HG02623 (cell line): ENCODE results near the gene MAN2B2.

Source experiments
- ATAC-seq: cut with Tn5 transposase; IDR thresholded peaks from one replicate; pipeline ENCODE4 v1.9.1; 2021; ENCODE audit warnings: moderate library complexity; ENCODE audit not compliant: unreplicated experiment

The MAN2B2 gene

DNA sequence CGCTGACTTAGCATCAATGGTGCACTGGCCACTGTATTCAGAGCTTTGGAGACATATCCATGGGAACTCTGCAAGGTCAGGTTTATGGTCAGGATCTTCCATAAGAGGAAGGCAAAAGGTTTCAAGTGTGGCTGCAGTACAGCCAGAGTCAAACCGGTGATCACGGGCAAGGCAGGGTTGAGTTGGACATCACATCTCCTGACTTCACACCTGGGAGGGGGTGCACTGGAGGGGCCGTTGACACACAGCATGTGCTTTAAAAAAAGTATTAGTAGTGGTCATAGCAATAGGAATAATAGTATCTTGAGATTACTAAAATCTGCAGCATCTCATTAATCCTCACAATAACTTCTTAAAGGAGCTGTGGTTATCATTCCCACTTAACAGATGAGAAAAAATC lies 28.9 kb upstream of the MAN2B2 start:
- ATAC-seq, result no peak

DNA sequence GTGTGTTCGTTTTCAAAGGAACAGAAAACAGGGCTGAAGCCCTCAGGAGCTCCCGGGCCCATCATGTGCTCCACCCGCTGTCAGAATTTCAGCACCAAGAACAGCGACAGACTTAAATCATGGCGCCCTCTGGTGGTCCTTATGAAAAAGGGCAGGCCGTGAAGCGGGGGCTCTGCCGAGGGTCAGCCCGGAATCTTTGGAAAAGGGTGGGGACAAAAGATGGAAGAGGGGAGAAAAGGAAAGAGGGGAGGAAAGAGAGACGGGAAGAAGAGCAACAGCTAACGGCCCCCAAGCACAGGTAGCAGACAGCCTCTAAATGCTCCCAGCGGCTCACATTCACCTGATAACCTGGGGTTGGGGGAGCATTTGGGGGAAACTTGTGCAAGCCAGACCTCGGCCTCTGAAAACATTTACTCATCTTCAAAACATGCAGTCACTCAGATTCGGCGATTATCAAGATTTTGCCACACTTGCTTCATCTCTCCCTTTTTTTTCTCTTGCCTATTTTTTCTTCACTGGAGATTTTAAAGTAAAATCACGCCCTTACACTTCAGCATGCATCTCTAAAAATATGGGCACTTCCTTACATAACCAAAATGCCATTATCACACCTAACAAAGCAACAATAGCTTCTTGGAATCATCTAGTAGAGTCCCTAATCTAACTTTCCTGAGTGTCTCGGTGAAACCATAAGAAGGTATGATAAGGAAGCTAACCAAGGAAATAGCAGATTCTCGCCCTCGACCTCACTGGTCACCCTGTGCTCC lies 28.1 kb upstream of the MAN2B2 start:
- ATAC-seq, result no peak

DNA sequence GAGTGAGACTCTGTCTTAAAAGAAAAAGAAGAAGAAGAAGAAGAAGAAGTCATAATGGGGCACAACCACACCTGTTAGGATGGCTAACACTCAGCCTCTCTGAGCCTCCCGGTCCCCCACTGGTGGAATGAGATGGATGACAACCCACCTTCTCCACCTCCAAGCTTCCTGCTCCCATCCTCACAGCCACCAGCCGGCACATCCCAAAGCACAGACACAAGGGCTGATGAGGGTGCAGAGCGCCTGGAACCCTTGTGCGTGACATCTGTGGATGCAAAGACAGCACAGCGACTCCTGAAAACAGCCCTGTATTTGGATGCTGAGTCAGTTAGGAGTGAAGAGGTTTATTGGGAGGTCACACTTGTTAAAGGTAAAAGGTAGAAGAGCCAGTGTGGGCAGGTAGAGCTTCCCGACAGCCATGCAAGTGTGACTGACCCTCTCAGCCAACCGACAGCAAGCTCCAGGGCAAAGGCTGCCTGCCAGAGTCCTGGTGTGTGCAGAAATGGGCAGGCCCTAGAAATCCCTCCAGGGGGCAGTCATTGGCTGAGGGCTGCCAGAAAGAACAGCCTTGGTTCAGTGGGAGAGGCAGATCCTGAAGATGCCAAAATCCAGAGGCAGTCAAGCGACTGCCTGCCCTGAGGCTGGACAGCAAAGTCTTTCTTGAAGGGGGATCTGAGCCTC lies 26.6 kb upstream of the MAN2B2 start:
- ATAC-seq, result no peak

DNA sequence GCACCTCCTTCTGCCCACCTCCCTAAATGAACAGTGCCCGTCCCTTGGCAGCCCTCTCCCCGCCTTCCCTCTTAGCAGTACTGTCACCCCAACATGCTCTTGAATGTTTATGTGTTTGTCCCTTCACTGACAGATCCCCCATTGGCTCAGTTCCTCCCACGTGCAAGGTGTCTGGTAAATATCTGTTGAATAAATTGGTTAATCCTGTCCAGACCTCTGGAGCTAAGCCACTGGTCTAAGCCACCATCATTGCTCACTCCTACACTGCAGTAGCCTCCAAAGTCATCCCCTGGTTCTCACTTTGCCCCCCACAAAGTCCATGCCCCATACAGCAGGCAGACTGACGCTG lies 26.1 kb upstream of the MAN2B2 start:
- ATAC-seq, result no peak

DNA sequence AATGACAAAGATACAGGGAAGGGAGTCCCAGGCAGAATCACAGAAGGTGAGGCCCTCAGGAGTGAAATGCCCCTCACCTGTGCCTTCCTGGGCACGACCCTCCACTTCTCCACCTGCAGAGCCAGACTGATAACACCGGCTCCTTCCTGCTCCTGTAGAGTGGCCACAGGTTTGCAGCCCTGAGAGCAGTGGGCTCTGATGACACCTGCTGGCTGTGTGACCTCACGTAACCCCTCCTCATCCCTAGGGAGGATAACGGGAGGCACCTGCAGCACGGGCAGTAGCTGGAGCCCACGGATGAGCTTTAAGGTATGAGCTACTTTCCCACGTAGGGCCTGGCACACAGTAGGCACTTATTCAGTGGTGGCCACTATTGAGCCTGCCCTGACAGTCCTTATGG lies 25.5 kb upstream of the MAN2B2 start:
- ATAC-seq, result no peak

DNA sequence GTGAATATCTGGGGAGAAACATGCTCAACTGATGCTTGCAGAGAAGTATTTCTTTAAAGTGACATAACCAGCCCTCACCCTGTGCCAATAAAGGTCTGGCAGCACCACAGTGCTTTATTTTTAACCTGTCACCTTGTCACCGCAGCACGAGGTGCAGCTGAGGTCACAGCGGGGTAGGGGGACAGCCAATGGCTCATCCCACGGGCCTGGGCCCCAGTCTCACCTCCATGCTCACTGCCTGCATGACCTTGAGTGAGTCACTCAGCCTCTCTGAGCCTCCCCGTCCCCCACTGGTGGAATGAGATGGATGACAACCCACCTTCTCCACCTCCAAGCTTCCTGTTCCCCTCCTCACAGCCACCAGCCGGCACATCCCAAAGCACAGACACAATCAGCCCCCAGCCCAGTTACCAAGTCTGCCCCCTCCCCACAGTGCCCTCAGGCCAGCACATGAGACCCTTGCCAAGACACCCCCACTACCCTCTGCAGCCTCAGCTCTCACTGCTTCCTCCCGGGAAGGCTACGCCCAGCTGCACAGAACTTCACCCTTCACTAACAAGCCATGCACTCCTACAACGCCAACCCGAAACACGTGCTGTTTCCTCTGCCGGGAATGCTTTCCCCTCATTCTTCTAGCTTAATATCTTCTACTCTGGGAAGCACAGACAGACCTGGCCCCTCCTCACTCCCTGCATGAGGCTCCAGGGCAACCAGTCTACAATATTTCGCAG lies 24.9 kb upstream of the MAN2B2 start:
- no peak for ATAC-seq

DNA sequence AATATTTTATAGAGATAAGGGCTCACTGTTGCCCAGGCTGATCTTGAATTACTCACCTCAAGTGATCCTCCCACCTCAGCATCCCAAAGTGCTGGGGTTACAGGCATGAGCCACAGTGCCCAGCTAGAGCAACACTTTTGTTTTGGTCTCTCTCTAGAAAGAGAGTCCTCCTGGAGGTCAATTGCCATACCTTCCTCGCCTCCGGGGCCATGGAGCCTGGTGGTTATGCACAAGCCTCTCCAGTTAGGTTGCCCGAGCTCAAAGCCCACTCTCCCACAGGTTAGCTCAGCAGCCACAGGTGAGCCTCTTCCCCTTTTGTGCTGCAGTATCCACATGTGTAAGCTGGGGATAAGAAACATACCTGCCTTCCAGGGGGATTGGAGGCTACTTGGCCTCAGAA lies 24.2 kb upstream of the MAN2B2 start:
- ATAC-seq, result no peak

DNA sequence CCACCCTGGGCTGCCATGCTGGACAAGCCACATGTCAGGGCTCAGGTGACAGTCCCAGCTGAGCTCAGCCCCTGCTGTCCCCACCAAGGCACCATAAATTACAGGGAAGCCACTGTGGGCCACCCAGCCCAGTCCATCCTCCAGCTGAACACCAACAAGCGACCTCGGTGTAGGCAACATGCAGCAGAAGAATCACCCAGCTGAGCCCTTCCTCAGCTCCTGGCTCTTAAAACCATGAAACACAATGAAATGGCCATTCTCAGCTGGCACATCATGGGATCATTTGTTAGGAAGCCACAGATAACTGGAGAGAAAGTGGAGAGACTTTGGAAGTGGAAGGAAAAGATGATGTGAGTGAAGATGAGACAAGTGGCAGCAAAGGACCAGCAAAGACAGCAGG lies 23.3 kb upstream of the MAN2B2 start:
- no peak for ATAC-seq

DNA sequence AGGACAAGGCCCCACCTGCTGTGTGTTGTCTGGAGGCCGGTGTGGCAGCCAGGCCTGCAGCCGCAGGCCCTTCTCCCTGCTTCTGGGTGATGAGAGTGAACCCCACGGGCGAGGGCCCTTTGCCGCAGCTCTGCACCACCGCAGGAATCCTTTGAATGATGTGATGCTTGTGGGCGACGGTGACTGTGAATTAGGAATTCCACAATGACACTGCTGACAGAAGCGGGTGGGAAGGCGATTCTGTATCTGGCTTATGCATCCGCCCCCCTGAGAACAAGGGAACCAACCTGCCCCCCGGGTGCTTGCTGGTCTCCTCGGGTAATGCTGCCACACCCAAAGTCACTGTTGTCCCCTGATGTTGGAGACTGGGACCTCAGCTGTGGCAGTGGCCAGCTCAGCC lies 19.5 kb upstream of the MAN2B2 start:
- ATAC-seq, result no peak

DNA sequence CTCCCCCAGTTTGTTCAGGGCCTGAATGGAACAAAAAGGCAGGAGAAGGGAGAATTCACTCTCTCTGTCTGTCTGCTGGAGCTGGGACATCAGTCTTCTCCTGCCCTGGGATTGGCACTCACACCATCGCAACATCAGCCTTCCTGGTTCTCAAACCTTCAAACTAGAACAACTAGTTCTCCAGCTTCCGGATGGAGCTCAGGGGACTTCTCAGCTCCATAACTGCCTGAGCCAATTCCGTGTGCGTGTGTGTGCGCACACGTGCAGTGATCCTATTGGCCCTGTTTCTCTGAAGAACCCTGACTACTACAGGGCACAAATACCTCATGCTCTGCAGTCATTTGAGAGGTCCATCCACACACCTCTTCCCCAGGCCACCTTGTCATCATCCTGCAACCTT lies 18.7 kb upstream of the MAN2B2 start:
- ATAC-seq, result no peak

DNA sequence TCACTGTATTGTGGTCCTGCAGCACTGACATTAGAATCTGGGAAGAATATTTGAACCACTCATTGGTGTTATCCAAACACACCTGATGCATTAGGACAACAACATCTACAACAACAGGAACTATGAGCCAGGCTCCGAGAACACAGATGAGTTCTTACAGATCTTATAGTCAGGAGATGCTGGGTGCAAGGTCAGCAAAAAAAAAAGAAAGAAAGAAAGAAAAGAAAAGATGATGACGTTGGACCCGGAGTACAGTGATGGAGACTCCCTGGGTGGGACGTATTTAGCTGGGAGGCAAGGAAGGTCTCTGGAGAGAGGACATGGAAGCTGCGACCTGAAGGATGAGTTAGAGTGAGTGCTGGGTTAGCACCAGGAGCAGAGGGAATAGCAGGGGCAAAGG lies 17.8 kb upstream of the MAN2B2 start:
- ATAC-seq, result no peak

DNA sequence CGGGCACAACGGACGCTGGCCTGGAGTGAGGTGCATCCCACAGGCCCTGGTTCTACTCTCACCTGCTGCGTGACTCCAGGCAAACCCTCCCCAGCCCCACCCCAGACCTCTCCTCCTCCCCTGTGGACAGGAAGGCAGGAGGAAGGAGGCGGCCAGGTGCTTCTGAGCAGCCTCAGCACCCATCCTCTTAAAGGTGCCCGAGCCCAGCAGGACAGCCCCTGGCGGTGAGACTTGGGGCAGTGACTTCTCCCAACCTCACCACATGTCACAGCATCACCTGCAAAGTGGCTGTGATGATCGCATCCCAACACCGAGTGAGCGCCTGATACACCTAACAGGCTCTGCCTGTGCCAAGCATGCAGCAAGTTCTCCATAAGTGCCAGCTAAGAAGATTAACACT lies 17.1 kb upstream of the MAN2B2 start:
- no peak for ATAC-seq

DNA sequence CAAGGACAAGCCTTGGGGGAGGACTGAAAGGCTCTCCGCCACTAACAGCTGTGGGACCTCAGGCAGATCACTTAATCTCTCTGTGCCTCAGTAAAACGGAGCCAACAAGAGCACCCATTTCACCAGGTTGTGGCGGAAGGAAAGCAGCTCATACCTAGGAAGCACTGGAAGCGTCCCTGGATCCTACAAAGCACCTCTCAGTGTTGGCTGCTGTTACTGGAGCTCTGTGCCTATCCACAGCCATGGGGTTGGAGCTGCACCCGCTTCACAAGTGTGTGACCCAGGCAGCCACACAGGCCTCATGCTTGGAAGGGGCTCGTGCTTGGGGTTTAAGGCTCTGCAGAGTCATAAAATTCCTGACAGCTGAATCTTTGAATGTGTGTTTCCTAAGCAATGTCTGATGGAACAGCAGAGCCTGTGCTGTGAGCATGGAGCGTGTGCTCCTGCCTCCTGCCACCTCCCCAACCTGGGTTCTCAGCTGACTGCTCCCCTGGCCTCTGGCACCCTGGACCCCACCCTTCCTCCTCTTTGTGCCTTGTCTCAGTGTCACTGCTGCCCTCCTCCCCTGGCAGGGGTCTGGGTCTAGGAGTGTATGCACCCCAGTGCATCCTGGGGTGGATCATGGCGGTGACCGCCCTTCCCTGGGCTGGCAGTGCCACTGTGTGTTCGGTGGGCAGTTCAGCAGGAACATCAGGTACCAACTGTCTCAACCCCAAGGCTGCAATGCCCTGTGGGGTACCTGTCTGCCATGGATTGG lies 14.4 kb upstream of the MAN2B2 start:
- no peak for ATAC-seq

DNA sequence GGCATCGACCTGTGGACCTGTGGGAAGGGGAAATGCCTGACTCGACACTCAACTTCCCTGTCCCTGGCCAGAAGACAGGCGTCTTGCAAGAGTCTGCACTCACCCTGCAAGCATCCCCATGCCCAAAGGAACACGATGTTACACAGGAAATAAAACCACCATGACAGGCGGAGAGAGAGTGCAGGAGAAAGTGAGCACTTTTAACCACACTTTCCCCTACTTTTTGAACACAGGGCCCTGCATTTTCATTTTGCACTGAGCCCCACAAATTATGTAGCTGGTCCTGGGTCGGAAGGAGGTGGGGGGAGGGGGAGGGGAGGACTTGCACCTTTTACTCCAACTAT lies 13.8 kb upstream of the MAN2B2 start:
- ATAC-seq, result no peak

DNA sequence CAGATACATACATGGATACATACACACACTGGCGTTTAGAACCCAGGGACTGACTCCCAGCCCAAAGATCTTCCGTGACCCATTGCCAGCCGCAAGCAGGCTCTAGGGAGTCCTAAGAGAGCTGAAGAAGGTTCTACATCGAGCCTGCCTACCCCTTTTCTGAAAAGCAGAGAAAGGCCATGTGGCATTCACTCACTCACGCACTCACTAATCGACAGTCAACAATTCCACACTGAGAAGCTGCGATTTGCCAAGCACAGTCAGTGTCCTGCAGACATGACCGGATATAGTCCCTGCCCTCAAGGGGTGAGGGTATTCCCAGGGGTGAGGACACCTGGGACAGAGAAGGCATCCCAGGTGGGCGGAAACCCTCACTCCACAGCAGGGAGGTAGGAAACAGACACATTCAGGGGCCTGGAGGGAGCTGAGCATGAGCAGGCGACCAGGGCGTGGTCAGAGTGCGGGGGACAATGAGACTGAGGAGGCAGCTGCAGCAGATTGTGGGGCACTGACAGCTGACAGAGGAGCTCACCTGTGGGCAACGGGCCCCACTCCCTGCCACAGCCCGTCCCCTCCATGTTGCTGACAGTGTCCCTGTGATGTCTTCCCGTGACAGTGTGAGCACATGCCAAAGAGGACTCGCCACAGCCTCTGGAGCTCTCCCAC lies 13.2 kb upstream of the MAN2B2 start:
- no peak for ATAC-seq

DNA sequence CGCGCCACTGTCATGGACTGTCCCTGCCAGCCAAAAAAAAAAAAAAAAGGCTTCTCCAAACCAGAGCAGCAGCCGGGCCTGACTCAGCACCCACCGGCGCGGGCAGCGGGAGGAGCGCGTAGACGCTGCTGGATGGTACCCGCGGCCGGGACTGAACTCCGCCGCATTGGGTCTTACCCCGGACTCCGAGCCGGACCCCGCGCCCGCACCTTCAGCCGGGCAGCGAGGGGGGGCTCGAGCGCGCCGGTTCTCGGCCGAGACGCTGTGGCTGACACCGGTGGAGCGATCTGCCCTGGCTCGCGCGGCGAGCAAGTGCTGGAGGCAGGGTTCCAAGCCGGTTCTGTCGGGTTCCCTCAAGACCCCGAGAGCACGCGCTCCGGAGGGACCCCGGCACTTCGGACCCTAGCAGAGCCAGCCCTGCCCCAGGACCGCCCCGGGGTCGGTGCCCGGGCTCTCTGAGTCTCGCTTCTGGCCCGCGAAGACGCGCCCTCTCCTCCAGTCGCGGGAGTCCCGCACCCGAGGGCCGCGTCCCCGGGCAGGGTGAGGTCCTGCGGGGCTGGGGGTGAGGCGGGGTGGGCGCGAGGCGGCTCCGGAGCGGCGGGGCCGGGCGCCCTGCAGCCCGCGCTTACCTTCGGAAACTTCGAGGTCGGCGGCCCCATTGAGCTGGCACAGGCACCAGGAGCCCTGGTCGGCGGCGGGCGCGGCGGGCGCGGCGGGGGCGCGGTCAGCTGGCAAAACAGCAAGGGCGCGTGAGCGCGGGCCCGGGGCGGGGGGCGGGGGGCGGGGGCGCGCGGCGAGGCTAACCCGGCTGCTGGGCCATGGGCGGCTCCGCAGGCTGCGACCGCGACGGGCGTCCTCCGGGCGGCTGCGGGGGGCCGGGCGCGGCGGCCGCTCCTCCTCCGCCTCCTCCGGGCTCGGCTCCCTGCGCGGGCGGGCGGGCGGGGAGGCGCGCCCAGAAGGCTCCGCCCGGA lies 11.8 kb upstream of the MAN2B2 start:
- ATAC-seq, result no peak

DNA sequence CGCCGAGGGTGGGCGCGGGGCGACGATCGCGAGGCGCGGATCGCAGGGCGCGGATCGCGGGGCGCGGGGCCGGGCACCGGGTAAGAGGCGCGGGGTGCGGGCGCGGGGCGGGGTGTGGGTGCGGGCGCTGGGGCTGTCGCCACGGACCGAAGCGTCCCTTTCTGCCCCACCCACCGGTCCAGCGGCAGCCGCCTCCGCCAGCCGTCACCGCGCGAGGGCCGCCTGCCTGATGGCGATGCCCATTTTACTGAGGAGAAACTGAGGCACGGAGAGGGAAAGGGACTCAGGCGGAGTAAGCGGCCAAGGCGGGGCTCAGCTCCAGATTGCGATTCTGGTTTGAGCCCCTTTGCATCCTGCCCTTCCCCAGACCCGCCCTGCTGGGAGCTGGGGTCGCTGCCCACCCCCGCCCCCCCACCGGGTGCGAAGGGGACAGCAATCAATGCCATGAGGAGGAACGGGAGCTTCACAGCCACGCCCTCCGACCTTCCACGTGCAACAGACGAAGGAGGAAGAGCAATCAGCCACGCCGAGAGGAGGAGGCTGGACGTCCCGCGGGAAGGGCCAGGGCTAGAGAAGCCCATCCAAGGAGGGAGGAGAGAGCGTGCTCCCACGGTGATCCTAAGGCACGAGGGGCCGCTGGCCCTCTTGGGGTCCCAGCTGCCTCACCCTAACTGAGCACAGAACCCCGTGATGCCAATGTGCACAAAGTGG lies 10.9 kb upstream of the MAN2B2 start:
- no peak for ATAC-seq

DNA sequence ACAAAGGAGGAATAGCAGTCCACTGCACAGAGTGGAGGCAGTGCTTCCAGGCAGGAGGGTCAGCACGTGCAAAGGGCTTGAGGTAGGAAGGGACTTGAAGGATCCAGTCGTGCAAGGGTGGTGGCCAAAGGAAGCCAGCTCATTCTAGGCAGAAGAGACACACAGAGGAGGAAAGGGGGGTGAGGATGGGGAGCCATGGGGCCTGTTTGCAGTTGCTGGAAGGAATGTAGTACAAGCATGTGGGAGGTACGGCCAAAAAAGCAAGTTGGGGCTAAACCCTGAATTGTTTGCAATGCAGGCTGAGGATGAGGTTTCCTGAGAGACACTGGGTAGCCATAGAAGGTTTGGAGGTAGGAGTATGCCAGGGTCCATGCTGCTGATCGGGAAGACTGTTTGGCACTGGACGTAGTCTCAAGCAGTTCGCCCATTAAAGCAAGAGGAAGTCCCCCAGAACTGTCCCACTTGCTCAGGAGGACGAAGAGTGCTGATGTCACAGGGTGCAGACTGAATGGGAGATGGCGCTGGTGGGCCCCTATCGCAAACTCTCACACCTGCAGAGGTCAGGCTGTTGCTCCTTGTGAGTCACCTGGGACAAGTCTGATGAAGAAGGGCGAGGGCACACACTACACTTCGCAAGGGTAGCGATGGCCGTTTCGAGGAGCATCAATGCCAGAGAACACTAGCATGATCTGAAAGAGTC lies 9.1 kb upstream of the MAN2B2 start:
- ATAC-seq, result no peak
